Right lung (tissue), 10 donors: Measurements from ENCODE around the gene RTKN2. TPM values are rescaled to one million over a fixed set of nuclear protein-coding genes. Genes with fewer than 3 reads are reported as not detected.
A peak's percentile ranks its signal among the peaks of the same experiment; 100 is the strongest.
"Not testable (repeated sequence)": the region's sequence is repeated elsewhere in the genome, so short reads cannot be mapped to it uniquely, and the experiment has no call there.

Source experiments
- DNase-seq, 2 donors: peaks; one replicate each; pipeline ENCODE4 v3.0.0-alpha.2; 2013
- long read RNA-seq, 8 donors: transcript quantifications; one replicate each; lab custom pipeline, GENCODE V29; 2026
- polyA plus RNA-seq, 5 donors: library from polyadenylated mRNA; unstranded; fragments of 120-200 nt; gene quantifications; one replicate each; pipeline versions ENCODE4 v1.2.1 to v1.2.3, GENCODE V29; 2013; ENCODE audit warnings: inconsistent platforms in 1 of 5, low replicate concordance in 1 of 5; ENCODE audit not compliant: insufficient read length in 5 of 5, insufficient read depth in 1 of 5

Gene RTKN2, protein sequence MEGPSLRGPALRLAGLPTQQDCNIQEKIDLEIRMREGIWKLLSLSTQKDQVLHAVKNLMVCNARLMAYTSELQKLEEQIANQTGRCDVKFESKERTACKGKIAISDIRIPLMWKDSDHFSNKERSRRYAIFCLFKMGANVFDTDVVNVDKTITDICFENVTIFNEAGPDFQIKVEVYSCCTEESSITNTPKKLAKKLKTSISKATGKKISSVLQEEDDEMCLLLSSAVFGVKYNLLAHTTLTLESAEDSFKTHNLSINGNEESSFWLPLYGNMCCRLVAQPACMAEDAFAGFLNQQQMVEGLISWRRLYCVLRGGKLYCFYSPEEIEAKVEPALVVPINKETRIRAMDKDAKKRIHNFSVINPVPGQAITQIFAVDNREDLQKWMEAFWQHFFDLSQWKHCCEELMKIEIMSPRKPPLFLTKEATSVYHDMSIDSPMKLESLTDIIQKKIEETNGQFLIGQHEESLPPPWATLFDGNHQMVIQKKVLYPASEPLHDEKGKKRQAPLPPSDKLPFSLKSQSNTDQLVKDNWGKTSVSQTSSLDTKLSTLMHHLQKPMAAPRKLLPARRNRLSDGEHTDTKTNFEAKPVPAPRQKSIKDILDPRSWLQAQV
- 10 to 100 TPM in 3 of 5 donors, 1 to 10 TPM in 2; 6.0 to 26.0 (median 12.9) TPM for polyA plus RNA-seq
- long read RNA-seq, donor 1, full-length matches to known transcripts: 11 of 11 reads
- long read RNA-seq, donor 1, partial matches to known transcripts: 0 of 11 reads
- long read RNA-seq, donor 1, other reads (novel, unspliced or antisense): 0 of 11 reads
- long read RNA-seq, donor 2: 0 reads
- long read RNA-seq, donor 3, full-length matches to known transcripts: 3 of 3 reads
- long read RNA-seq, donor 3, partial matches to known transcripts: 0 of 3 reads
- long read RNA-seq, donor 3, other reads (novel, unspliced or antisense): 0 of 3 reads
- long read RNA-seq, donor 4, full-length matches to known transcripts: 3 of 3 reads
- long read RNA-seq, donor 4, partial matches to known transcripts: 0 of 3 reads
- long read RNA-seq, donor 4, other reads (novel, unspliced or antisense): 0 of 3 reads
- long read RNA-seq, donor 5, full-length matches to known transcripts: 5 of 5 reads
- long read RNA-seq, donor 5, partial matches to known transcripts: 0 of 5 reads
- long read RNA-seq, donor 5, other reads (novel, unspliced or antisense): 0 of 5 reads
- long read RNA-seq, donor 6, full-length matches to known transcripts: 4 of 4 reads
- long read RNA-seq, donor 6, partial matches to known transcripts: 0 of 4 reads
- long read RNA-seq, donor 6, other reads (novel, unspliced or antisense): 0 of 4 reads
- long read RNA-seq, donor 7, full-length matches to known transcripts: 2 of 2 reads
- long read RNA-seq, donor 7, partial matches to known transcripts: 0 of 2 reads
- long read RNA-seq, donor 7, other reads (novel, unspliced or antisense): 0 of 2 reads
- long read RNA-seq, donor 8, partial matches to known transcripts: 0 of 3 reads
- long read RNA-seq, donor 8, other reads (novel, unspliced or antisense): 0 of 3 reads

DNA sequence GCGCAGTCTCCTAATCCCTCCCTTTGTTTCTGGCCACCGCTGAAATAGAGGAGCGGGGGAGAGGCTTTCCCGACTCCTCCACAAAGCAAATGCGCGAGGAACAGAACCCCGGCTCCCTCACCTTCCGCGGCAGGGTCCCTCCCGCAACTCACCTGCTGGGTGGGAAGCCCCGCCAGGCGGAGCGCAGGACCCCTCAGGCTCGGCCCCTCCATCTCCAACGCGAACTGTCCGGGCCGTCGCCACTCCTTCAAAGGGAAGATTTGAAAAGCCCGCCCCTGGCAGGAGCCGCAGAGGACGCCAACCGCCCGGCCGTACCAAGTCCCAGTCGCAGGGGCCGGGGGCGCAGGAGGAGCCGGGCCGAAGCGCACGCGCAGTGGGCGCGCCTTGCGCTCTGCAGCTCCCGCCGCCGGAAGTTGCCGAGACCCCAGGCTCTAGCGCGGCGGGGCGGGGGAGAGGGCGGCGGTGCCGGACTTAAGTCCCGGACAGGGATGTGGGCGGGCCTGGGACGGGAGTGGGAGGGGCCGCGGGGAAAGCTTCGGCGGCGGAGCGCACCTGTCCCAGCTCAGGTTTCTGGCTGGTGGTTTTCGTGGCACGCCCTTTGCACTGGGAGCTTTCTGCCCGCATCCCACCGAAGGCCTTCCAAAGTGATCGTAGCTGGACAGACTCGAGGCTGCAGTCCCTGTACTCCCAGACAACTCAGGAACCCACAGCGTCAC is at the start of gene RTKN2:
TSS of gene RTKN2 (minus strand) at position 446 of the 716 bp plus-strand sequence. CDS start at position 212, 234 bp downstream.
- peak; percentile 95 for DNase-seq

DNA sequence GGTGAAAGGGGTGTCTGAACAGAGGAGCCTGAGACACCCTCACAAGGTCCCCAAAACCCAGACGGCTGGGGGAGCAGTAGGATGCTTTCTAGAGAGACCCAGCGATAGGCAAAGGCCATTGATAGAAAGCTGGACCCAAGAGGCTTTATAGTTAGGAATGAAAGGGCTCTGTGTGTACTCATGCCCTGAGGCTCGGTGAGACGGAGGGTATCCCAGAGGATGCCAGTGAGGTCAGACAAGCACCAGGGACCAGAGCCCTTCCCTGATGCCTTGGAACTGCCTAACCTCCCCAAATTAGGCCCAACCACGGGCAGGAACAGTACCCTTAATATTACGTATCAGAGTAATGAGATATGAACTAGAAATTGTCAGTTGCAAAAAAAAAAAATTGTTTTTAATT is 48.6 kb upstream of the RTKN2 start:
- no peak for DNase-seq

DNA sequence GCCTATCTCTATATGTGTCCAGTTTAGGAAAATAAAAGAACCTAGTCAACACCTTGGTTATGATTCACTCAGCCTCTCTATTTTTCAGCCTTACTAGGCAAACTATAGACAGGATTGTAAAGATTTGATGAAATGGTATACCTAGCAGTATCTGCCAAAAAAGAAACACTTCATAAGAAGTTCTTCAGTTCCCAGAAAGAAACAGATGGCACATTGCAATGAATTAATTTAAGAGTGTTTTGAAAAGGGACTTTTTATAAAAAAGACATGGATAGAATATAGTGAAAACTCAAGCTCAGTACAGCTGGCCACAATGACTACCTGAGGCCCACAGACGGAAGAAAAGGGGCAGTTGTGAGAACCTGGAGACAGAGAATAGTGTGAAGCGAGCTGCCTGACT is 40.6 kb upstream of the RTKN2 start:
- DNase-seq: no peak

DNA sequence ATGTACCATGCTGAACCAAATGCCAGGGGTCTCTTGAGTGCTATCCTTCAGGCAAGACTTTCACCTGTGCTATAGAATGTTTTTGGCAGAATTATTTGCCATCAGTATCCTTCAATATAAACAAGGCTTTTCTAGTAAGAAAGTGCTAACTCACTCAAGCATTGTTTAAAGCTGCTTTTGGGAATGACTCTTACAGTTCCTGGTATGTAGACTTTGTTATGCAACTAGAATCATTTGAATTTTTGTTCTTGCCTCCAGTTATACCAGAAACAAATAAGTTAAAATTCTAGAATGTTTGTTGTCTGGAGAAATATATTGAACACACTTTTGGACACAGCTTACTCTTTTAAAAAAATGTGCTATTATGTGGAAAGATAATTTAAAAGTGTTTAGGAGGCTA is 39.5 kb upstream of the RTKN2 start:
- no peak for DNase-seq

DNA sequence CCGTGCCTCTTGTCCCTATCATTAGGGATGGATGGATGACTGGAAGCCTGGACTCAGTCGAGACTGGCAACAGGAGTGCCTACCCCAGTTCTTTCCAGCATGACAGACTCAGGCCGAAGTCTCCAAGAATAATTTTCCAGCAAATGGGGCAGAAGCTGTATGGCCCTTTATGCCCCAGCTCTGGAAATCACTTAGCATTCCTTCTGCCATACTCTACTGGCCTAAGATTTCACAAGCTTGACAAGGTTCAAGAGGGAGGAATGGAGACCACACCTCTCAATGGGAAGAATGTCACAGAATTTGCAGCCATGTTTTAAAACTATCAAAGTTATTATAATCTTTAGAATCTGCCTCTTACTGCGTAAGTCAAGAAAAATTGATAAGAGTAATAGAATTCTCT is 39.0 kb upstream of the RTKN2 start:
- DNase-seq: no peak

DNA sequence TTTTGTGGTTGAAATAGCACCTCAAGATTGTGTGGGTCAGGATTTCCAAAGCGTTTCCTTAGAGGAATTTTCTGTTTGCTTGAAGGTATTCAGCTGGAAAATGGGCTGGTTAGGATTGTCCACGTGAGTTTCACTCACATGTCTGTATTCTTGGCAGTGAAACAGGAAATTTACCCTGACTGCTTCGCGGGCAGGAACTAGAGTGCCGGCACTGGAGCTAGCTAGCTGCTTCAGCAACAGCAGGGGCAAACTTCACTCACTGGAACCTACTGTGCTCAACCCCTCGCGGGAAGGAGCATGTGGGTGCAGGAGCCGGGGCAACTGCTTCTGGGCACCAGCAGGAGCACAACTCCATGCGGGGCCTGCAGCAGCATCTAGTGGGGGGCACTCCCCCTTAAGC is 38.0 kb upstream of the RTKN2 start:
- no peak for DNase-seq

DNA sequence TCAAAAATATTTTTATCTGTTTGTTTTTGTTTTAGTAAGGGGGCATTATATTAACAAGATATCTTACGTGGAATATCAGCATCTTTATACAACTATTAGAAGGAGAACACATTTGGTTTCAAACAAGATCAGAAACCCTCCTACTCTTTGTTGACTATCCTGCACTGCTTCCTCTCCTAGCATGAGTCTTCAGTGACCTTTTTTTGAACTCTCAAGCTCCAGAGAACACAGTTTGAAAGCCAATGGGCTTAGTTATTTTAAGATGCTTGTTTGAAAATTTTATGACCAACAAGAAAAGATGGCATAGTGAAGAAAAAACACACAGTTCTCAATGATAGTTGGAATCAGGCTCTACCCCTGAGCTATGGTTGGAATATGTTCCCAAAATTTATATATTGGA is 37.2 kb upstream of the RTKN2 start:
- no peak for DNase-seq

DNA sequence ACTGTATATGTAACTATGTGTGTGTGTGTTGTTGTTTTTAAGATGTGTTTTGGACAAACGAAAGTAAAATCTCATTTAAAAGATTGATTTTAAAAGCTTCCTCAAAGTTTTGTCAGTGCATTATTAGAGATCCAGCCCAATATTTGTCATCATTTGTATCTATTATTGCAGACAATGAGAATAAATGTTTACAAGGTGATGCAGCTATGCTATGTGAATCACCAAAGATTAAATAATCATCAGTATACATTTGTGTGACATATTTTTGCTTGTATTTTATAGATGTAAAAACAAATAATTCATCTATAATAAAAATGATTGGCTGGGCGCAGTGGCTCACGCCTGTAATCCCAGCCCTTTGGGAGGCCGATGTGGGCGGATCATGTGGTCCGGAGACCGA is 35.3 kb upstream of the RTKN2 start:
- DNase-seq: no peak

DNA sequence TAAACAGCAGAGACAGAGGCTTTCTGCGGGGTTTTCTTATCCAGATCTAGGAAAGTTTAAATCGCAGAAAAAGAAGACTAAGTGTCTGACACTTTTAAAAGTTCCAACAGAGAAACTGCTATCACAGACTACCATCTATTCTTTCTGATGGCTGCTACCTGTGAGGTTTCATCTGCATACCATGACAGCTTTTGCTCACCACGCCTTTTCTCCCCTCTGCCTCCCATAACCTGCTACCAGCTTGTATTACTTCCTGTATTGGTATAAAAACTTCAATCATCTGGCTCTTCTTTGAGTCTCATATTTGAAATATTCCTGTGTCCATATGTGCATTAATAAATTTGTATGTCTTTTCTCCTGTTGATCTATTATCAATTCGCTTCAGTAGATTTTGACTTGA is 34.1 kb upstream of the RTKN2 start:
- no peak for DNase-seq

DNA sequence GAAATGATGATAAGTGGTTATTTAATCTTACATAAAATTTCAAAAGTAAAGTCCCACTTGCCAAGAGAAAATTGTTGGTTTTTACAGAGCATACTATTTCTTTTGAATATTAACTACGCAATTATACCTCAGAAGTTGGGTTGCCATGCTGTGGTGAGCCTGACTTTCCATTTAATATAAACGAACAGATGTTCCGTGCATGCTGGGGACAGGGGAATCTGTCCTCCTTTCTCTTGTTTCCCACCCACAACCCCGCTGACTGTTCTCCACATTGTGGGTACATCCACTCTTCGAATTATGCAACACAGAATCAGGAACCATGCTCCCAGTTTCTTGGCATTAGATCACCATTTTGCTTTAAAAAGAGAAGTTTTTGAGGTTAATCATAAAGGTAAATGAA is 29.2 kb upstream of the RTKN2 start:
- no peak for DNase-seq

DNA sequence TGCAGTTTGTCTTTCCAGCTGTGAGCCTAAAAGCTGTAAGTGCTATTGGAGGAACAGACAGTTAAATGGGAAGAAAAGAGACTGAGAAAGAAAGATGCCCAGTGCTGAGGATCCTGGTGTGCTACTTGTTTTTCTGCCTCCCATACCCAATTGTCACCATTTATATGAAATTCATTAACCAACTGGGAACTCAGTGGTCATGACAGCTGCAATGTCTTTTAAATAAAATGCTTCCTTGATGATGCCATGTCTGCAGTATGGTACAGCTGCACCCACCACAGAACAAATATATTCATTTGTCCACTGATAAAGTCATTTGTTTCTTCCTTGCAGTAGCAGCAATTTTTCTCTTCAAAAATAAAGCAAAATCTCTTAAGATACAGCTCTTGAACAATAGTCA is 15.6 kb upstream of the RTKN2 start:
- DNase-seq: no peak

DNA sequence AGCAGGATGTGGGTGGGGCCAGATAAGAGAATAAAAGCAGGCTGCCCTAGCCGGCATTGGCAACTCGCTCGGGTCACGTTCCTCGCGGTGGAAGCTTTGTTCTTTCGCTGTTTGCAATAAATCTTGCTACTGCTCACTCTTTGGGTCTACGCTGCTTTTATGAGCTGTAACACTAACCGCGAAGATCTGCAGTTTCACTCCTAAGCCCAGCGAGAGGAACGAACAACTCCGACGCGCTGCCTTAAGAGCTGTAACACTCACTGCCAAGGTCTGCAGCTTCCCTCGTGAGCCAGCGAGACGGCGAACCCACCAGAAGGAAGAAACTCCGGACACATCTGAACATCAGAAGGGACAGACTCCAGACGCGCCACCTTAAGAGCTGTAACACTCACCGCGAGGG is 12.7 kb upstream of the RTKN2 start:
- DNase-seq: not testable (repeated sequence)

DNA sequence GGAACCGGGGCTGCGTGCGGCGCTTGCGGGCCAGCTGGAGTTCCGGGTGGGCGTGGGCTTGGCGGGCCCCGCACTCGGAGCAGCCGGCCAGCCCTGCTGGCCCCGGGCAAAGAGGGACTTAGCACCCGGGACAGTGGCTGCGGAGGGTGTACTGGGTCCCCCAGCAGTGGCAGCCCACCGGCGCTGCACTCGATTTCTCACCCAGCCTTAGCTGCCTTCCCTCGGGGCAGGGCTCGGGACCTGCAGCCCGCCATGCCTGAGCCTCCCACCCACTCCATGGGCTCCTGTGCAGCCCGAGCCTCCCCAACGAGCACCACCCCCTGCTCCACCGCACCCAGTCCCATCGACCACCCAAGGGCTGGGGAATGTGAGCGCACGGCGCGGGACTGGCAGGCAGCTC is 11.7 kb upstream of the RTKN2 start:
- DNase-seq: not testable (repeated sequence)

DNA sequence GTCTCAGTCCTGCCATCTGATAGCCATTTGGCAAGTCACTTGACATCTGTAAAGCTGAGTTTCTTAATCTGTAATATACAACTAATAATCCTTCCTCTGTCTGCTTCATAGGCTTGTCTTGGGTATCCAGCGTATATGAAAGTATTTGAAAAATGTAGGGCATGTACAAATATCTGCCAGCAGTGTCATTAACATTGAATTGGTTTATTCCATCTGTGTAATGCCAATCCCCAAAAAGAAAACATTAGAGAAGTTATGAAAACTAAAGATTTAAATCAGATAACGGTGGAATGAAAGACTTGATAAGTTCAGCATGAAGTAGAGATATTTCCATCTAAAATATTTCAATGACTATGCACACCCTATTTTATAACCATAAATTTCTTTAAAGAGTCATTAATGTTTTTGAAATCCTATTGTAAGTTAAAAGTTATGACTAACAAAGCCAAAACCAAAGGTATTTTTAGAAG is 9.8 kb upstream of the RTKN2 start:
- no peak for DNase-seq

DNA sequence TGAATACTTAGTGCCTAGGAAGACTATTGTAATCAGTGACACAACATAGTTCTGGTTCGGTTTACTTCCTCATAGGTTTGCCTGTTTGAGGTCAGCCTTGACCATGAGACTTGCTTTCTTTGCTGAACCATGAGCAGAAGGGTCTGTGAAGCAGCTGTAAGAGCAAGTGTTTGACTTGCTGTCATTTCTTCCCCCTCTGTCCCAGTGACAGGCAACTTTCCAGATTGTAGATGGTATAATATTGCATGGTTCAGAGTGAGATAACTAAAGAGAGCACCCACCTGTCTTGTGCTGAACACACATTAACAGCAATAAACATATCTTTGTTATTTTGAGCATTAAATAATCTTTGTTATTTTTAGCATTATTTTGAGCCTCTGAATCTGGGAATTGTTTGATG is 9.3 kb upstream of the RTKN2 start:
- DNase-seq: no peak

DNA sequence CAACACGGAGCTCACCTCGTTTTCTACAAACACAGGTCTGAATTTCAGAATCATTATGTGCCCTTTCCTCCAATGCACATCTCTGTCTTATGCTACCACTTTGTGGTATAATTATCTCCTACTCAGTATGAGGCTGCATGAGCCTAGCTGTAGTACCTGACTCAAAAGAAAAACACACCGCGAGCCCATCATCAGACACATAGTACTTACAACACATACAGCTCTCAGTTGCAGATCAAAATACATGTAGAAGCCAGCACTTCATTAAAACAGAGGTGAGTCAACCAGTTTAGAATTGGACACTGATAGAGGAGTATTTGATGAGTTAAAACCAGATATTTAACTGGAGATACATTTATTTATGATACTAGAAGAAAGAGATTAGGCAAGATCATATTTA is 1.4 kb upstream of the RTKN2 start:
- DNase-seq: no peak

DNA sequence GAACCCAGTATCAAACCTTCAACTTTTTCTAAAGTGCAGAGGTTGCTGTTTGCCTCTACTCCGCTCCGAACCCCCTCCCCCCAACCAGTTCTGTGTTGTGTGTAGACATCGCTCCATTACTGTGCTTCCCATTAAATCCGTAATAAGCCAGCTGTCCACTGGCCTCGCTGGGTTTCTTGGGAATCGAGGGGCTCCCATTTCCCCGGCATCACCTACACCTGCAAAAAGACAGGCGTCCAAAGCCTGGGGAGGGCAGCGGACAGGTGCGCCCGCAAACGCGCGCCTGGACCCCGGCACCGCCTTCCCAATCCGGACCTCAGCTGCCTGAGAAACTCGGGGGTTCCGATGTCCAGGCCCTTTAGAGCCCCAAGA is 631 bp downstream of the RTKN2 start:
- peak in 1 of 2 donors; percentile 15 for DNase-seq

DNA sequence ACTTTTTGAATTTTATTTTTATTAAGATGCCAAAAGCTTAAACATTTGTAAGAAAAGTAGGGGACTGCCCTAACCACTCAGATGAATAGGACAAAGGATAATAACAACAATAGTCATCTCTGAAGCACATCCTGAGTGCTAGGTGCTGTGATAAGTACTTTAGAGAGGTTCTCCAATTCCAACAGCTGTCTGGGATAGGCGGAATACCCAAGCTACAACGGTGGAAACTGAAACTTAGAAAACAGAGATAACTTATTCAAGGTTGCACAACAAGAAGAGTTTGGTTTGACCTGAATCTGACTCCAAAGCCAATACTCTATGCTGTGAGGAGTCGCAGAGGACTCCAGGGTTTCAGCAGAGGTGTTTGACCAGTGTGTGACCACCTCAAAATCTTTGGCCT is 2.0 kb downstream of the RTKN2 start:
- no peak for DNase-seq

DNA sequence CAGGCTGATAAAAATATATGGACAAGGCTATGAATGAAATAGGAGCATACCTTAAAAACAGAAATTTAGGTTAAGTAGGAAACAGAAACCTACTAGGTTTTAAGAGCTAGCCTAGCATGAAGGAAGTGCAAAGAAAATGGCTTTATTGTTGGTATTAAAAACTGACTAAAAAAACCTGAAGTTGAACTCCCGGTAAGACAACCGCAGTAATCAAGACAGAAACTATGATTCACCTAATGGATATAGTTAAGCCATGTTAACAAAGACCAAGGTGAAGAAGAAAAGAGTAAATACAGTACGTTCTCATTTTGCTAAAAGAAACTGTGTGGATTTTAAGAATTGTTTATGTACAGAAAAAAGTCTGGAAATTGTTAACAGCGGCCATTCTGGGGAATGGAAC is 2.5 kb downstream of the RTKN2 start:
- DNase-seq: no peak

DNA sequence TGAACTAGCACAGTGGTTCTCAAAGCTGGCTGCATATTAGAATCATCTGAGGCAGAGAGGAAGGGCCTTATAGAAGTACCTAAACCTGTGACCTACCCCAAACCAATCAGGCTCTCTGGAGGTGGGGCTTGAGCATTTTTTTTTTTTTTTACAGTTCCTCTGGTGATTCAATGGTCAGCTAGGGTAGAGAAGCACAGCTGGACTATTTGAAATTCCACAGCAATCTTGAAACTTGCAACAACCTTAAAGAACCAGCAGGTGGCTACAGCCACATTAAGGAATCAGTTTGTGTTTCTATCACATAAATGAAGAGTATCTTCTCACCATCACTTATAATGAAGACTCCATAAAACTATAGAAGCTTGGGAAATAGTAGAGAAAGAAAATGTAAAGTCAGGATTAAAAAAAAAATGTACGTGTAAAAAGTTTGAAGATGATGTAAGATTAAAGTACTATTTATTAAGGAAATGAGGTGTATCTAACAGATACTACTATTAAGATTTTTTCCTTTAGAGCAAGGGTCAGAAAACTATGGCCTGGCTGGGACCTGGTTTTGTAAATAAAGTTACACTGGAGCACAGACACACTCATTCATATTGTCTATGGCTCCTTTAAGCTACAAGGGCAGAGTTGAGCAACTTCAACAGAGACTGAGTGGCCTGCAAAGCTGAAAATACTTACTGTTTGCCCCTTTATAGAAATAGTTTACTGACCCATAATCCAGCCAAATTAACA is 3.8 kb downstream of the RTKN2 start:
- DNase-seq: peak; percentile 27 to 32
